PC-3 (cell line): ENCODE measurements around the gene RBBP5. TPM values are rescaled to one million over a fixed set of nuclear protein-coding genes. Genes with fewer than 3 reads are reported as not detected.

Experiments used
- ATAC-seq: fragments of 200-7000 bp; cut with Tn5 transposase; 2 replicates; pipeline ENCODE4 v1.9.1; 2020; ENCODE audit warnings: mild to moderate bottlenecking, moderate library complexity
- BruUV-seq: library from RNA; stranded (reverse); fragments of 400-500 nt; replicated peaks from 2 replicates; lab custom pipeline; 2021; lab: Mats Ljungman, UMichigan
- CTCF ChIA-PET: fragments of 300-600 bp; sonication (Branson Sonifier 250); formaldehyde crosslinking; loops from one replicate; lab custom pipeline; 2022; ENCODE audit warnings: antibody characterized with exemption; lab: Charles Lee
- POLR2A ChIA-PET: fragments of 300-600 bp; sonication (Branson Sonifier 250); formaldehyde crosslinking; loops from one replicate; lab custom pipeline; 2022; ENCODE audit warnings: antibody characterized with exemption; ENCODE audit not compliant: unreplicated experiment; lab: Charles Lee
- DNase-seq: peaks from one replicate; pipeline ENCODE4 v3.0.0-alpha.2; 2015
- H2AFZ ChIP-seq: fragments of 300-600 bp; sonication (generic); 2 replicates; pipeline ENCODE4 v1.6.0; 2016; ENCODE audit warnings: antibody characterized with exemption, low read length
- H3F3A ChIP-seq: fragments of 300-600 bp; sonication (generic); one replicate; pipeline ENCODE4 v1.6.0; 2017; ENCODE audit warnings: antibody characterized with exemption, low read length, control low read depth, mild to moderate bottlenecking; ENCODE audit not compliant: unreplicated experiment
- H3K27ac ChIP-seq: fragments of 300-600 bp; sonication (generic); 2 replicates; pipeline ENCODE4 v1.5.1; 2016; ENCODE audit warnings: mild to moderate bottlenecking, low read length
- H3K27me3 ChIP-seq: fragments of 300-600 bp; sonication (generic); 2 replicates; pipeline ENCODE4 v1.6.1; 2016; ENCODE audit warnings: low read length, mixed read lengths
- H3K36me3 ChIP-seq: fragments of 300-600 bp; sonication (generic); 2 replicates; pipeline ENCODE4 v1.6.1; 2016; ENCODE audit warnings: low read depth, mixed run types, low read length, mixed read lengths
- H3K4me1 ChIP-seq: fragments of 300-600 bp; sonication (generic); 2 replicates; pipeline ENCODE4 v1.5.1; 2016; ENCODE audit warnings: low read length; ENCODE audit not compliant: insufficient read depth
- H3K4me2 ChIP-seq: fragments of 300-600 bp; sonication (generic); 2 replicates; pipeline ENCODE4 v1.6.0; 2016; ENCODE audit warnings: low read length
- H3K4me3 ChIP-seq: fragments of 300-600 bp; sonication (generic); 2 replicates; pipeline ENCODE4 v1.5.1; 2016; ENCODE audit warnings: mild to moderate bottlenecking, low read length, mixed read lengths
- H3K79me2 ChIP-seq: fragments of 300-600 bp; sonication (generic); 2 replicates; pipeline ENCODE4 v1.6.1; 2017; ENCODE audit warnings: low read length, mixed read lengths
- H3K9ac ChIP-seq: fragments of 300-600 bp; sonication (generic); 2 replicates; pipeline ENCODE4 v1.6.0; 2016; ENCODE audit warnings: mild to moderate bottlenecking, low read length
- H3K9me2 ChIP-seq: fragments of 300-600 bp; sonication (generic); replicated peaks from 2 replicates; pipeline ENCODE4 v1.6.1; 2016; ENCODE audit warnings: mixed run types, low read length, mixed read lengths
- H3K9me3 ChIP-seq: fragments of 300-600 bp; sonication (generic); 2 replicates; pipeline ENCODE4 v1.6.1; 2016; ENCODE audit warnings: low read length, mixed read lengths
- H4K20me1 ChIP-seq: fragments of 300-600 bp; sonication (generic); 2 replicates; pipeline ENCODE4 v1.6.1; 2016; ENCODE audit warnings: low read length, mixed read lengths
- CTCF ChIP-seq: fragments of 300-600 bp; sonication (generic); conservative IDR thresholded peaks from 2 replicates; pipeline ENCODE4 v1.5.1; 2017; ENCODE audit warnings: antibody characterized with exemption, low read depth, mild to moderate bottlenecking, low read length
- EZH2 ChIP-seq: fragments of 300-600 bp; sonication (generic); IDR thresholded peaks from one replicate; pipeline ENCODE4 v1.6.1; 2017; ENCODE audit warnings: antibody characterized with exemption, mild to moderate bottlenecking, low read length; ENCODE audit not compliant: unreplicated experiment
- EZH2phosphoT487 ChIP-seq: fragments of 300-600 bp; sonication (generic); IDR thresholded peaks from 2 replicates; pipeline ENCODE4 v1.6.1; 2018; ENCODE audit warnings: mild to moderate bottlenecking, antibody characterized with exemption, low read length, borderline replicate concordance
- intact Hi-C: fragments of 100-400 bp; cut with micrococcal nuclease; formaldehyde crosslinking; loops from 2 replicates; pipeline ENCODE4 v1.9.0; 2023
- total RNA-seq: library from RNA; depleted of rRNA; stranded (reverse); fragments of >200 nt; gene quantifications from 2 replicates; pipeline ENCODE4 v1.2.3, GENCODE V29; 2014

The RBBP5 gene
- total RNA-seq, 1 experiment from 2014 or later = 41.7 TPM

- Histone ChIP-seq H4K20me1 (no peaks in the 10 kb centered on the region), H3K27ac (no peak overlapping the region), H3K4me3 (no peak overlapping the region), H3K36me3 (no peaks in the 10 kb centered on the region), H3K9ac (no peak overlapping the region), H3K79me2 (no peaks in the 10 kb centered on the region), H2AFZ (no peak overlapping the region), H3K27me3 (no peaks in the 10 kb centered on the region), H3K9me3 (no peaks in the 10 kb centered on the region), H3K9me2 (no peaks in the 10 kb centered on the region), H3K4me2 (no peak overlapping the region), H3K4me1 (peaks cover 9% of the 10 kb centered on the region; the same call in 1 of the 2 replicates), H3F3A (no peaks in the 10 kb centered on the region)
- BruUV-seq = no TSS peak
- intact Hi-C loops = no loop called here
- ATAC-seq (no peak), DNase-seq (no peak)
- ChIA-PET POLR2A (interaction anchor here (0.6 kb wide), 1 partner anchor 554 kb away, joined by 4 read pairs; no protein-coding TSS in a partner anchor), CTCF (no interaction called here)
- TF ChIP-seq EZH2phosphoT487 (no peak), EZH2 (no peak), CTCF (no peak)
Measured at GRCh38 chr1:205077934-205078311, 43.9 kb downstream of the RBBP5 start.

GRCh38 chr1:205077158-205077933 is 44.4 kb downstream of the RBBP5 start:
- CTCF ChIA-PET = no interaction called here
- POLR2A ChIA-PET = interaction anchor here (0.6 kb wide), 1 partner anchor 555 kb away, joined by 4 read pairs; no protein-coding TSS in a partner anchor
- no peaks in the 10 kb centered on the region for H3K79me2 ChIP-seq

More at GRCh38 chr1:205077158-205077933, 44.4 kb downstream of the RBBP5 start:
- Histone ChIP-seq H4K20me1 (no peaks in the 10 kb centered on the region), H3K4me1 (peaks cover 10% of the 10 kb centered on the region; the same call in 1 of the 2 replicates), H3K27me3 (no peaks in the 10 kb centered on the region), H3K36me3 (no peaks in the 10 kb centered on the region), H3K9me2 (no peaks in the 10 kb centered on the region), H3K9me3 (no peaks in the 10 kb centered on the region), H2AFZ (no peak overlapping the region), H3K27ac (no peak overlapping the region), H3F3A (no peaks in the 10 kb centered on the region), H3K9ac (no peak overlapping the region), H3K4me2 (no peak overlapping the region), H3K4me3 (no peak overlapping the region)
- no peak for ATAC-seq
- intact Hi-C loops = no loop called here
- TF ChIP-seq EZH2phosphoT487 (no peak), CTCF (no peak), EZH2 (no peak)
- DNase-seq = no peak
- BruUV-seq = no TSS peak
